GM19438 (cell line): ENCODE data around the gene TMEM207.
"Not testable (repeated sequence)": the region's sequence is repeated elsewhere in the genome, so short reads cannot be mapped to it uniquely, and the experiment has no call there.

Source experiments
- ATAC-seq: cut with Tn5 transposase; IDR thresholded peaks from one replicate; pipeline ENCODE4 v1.9.1; 2021; ENCODE audit warnings: low read depth; ENCODE audit not compliant: unreplicated experiment

TMEM207 gene

DNA sequence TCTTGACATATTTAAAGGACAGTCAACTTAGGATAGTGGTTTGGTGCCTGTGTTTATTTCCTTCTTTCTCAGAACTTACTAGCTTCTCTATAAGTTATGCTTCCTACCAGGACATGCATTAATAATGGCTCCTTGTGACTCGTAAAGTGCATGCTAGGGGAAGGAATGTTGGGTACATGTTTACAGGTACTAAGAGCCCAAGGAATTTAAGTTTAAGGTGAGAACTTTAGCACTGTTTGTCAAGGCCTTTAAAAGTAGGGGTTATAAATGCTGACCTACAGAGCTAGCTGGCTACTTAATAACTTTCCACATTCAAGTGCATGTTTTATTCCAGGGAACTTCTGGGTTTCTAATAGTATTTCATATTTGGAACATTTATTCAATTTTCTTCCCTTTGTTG is at the start of gene TMEM207:
Gene TMEM207 (minus strand): TSS at position 101 of the 400 bp plus-strand sequence. CDS start 92 bp downstream, at position 9.
- no peak for ATAC-seq

DNA sequence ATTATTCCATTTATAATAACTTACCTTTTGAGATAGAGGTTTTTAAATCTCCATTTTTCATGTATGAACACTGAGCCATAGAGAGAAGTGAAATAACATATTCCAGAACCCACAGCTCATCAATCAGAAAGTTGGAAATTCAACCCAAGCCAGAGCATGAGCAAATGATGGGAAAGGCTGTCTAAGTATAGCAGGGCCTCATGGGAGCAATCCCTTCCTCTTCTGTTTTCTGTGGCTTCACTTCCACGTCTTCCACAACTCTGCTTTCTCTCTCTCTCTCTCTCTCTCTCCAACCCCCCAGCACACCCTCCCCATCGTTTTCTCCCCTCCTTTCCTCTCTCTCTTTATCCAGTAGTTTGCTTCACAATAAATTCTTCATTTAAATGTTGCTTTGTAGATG is 49.4 kb upstream of the TMEM207 start:
- no peak for ATAC-seq

DNA sequence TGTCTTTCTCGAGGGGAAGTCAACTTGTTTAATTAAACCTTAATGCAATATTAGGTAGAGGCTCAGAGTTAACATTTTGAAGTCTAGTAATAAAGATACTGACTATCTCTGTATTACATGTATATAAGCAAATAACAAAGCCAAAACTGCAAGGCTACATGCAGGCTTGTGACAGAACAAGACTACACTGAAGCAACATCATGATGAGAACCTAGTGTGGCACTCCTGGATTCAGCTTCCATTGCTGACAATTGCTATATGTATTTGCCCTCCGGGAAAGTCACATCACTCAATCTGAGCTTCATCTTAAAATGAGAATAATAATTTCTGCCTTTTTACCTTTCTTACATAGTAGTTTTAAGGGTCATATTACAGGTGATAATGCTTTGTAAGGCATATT is 48.6 kb upstream of the TMEM207 start:
- ATAC-seq = no peak

DNA sequence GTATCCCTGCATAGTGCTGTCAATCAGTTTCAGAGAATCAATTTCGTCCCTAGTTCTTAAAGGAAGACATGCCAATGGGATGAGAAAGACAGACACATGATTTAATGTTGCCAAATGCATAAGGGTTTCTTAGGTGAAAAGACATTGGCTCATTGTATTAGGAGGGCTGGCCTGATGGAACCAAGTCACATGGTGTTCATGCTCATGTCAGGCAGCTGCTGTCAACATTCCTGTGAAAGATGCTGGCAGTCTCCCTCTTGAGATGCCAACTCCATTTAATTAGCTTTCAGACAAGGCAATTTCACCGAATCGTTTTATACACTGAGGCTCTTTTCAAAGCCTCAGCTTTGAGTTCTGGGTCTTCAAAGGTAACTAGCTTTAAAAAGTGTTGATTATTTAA is 48.1 kb upstream of the TMEM207 start:
- ATAC-seq = no peak

DNA sequence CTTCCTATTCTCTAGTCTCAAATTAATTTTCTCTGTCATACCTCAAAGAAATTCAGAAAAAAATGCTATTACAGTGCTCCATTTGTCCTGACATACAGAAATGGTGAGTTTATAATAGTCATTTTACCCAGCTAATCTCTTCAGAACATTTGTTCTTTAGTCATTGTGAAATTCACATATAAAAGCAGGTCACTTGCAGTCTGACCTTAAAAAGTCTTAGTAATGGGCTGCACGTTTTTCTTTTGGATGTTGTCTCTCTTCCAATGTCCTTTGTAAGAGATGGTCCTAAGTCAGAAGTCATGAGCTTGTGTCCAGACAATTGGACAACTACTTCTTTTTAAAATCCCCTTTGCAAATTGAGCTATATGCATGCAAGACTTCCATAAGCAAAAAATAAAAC is 47.2 kb upstream of the TMEM207 start:
- no peak for ATAC-seq

DNA sequence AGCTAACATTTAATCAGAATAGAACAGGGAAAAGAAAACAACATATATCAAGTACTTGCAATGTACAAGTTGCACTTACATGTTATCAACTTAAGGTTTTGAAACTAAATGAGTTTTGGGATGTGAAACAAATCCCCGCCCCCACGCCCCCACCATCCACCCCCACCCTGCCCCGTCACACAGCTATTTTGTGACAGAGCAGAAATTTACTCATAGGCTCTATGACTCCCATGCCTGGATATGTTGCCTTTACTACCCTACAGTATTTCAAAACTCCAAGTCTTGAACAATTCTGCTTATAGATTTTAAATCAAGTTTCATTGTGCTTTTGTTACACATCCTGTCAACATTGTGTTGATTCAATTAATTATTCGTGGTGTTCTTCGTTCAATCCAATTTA is 46.1 kb upstream of the TMEM207 start:
- ATAC-seq = no peak

DNA sequence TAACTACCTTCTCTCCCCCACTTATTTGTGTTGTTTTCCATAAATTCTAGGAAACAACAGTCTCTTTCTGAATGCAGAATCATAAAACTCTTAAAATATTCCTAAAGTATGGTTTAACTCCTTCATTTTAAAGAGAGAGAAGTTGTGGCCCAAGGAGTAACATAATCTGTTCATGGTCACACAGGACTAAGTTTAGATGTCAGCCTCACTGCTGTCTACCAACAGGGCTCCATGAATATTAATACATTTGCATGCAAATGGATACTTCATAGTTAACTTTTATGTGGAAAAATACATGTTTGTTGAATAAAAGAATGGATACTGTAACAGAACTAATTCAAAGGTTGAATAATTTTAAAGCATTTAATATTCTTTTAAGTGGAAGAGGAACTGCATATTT is 45.7 kb upstream of the TMEM207 start:
- no peak for ATAC-seq

DNA sequence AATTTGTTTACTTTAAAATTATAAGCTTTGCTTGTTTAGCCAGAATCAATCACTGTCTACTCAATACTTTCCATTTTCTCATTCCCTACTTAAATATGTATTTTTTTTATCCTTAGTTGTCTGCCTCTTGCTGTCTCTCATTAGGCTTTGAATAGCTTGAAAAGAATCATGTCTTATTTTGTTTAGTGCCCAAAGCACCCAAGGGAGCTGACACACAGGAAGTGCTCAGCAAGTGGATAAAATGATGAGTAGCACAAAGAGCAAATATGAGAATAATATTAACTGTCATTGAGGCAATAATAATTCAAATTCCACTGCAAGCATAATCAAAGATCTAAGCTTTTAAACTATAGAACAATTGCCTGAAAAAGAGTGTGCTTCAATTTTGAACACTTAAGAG is 45.2 kb upstream of the TMEM207 start:
- no peak for ATAC-seq

DNA sequence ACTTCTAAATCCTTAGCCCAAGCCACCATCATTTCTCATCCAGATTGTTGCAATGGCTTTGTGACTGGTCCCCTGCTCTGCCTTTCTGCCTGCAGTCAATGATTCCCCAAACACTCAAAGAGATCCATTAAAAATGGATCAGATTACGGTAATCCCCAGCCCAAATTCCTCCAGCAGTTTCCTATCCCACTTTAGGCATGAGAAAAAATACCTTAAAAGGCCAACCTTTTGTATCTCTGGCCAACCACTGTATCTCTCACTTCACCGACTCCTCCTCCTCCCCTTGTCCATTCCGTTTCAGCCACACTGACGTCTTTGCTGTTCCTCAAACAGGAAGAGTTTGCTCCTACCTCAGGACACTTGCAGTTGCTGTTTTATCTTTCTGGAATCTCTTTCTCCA is 43.3 kb upstream of the TMEM207 start:
- no peak for ATAC-seq

DNA sequence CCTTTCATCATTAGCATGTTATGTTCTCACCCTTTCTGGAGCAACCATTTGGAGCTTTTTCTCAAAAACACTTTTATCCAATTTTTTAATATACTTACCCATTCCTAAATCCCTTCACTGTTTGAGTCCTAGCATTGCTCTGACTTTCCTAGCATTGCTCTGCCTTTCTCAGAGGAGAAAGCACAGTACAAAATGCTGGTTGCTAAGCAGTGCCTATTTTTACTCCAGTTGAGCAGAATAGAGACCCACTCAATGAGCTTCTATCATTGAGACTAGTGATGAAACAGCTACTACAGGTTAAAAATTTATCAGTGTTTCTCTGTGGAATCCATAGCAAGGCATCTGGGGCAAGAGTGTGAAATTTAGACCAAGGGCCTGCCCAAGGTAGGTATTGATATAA is 42.4 kb upstream of the TMEM207 start:
- no peak for ATAC-seq

DNA sequence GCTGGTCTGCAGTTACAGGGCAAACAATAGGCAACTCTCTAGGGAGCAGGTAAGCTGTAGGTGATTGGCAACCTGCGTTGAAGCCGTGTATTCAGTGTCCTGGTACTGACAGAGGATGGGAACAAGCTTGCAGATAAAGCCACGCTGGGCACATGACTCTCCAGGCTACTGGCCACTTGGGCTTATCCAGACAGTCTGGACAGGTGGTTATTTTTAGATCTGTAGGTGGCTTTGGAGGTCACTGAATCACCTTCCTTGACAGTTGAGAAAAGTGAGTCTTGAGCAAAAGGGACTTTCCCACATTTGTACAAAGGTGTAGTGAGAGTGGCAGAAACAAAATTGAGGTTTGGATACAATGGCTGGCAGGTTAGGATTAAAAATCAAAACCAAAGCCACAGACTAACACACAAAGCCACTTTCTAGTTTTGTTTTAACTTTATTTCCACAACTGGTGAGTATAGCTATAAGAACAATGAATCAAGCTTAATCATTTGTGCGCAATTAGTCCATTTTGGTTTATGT is 41.9 kb upstream of the TMEM207 start:
- ATAC-seq = no peak

DNA sequence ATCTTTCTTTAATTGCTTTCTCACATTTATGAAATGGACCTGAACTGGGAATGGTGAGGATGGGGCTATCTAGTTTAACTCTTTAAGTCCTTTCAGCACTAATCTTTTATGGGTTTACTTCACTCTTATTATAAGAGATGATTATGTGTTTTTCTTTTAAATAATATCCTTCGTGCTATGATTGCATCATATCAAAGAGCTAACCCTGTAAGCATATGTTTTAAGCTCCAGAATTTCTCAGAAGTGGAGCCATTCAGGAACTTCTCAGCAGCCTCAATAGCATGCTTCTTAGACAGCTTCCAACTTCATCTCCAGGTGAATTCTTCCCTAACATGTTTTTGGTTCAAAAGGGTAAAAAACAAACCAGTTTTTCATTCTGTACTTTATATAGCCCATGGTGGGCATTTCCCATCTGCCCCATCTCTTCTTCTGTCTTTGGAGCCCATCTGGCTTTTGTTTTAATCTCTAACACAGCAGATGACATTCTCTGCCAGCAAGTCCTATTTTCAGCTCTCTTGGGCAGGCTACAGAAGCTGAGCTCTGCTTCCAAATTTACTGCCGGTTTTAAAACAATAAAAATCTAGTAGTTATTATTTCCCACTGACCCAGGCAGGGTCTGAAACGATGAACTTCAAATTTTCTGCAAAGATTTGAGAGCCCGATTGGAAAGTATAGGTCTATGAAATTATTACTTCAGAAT is 37.4 kb upstream of the TMEM207 start:
- ATAC-seq = no peak

DNA sequence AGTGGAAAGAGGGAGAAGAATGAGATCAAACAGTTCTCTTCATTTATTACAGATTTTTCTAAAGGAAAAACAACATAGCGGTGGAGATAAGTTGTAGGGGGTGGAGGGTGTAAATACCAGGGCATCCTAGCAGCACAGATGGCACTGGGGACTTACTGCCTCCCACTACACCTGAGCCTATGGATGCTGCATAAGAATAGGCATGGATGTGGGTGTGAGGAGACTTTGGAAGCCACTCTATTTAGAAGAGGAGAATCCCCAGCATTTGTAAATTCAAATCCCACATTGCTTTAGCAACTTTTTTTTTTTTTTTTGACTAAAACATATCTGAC is 36.8 kb upstream of the TMEM207 start:
- no peak for ATAC-seq

DNA sequence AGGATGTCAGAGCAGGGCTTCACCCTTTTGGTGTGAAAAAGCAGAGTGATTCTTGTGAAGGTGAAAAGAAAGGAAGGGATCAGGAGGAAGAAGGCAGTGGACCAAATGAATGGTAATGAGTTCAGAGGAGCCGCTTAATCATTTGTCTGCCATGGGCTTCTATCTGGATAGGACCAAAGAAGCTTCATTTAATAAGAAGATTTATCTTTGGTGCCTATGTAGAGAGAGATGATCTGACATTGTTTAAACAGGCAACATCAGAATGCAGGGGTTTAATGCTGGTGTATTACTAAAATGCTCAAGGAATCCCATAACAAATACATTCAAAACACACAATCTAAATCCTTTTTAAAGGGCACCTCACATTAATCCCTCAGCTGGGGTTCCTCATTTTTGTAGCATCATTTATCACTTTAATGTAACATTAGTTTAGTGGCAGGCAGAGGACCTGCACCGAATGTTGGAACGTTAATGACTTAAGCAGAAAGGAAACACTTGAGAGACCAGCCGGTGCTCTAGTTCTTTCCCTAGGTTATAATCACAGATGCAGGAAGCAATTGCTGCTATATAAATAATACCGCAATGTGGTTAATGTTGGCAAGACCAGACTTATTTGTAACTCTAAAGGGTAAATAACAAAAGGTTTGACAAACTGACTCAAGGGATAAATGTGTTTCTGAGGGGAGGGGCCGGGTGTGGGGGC is 36.3 kb upstream of the TMEM207 start:
- ATAC-seq = no peak

DNA sequence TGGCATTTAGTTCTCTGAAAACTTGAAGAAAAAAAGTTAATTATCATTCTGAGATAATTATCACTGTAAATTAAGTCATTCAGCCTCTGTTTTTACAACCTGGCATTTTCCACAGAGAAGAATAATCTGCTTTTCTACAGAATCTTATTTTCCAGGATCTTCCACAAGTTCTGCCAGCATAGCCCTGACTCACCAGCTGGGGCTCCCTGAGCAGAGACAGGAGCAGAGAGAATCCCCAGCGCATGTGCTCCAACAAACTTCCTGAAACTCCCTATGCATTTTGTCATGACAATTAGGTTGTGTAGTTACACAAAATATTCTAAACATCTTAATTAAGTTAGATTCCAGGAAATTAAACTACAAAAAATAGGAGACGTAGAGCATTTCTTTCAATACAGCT is 32.1 kb upstream of the TMEM207 start:
- ATAC-seq = no peak

DNA sequence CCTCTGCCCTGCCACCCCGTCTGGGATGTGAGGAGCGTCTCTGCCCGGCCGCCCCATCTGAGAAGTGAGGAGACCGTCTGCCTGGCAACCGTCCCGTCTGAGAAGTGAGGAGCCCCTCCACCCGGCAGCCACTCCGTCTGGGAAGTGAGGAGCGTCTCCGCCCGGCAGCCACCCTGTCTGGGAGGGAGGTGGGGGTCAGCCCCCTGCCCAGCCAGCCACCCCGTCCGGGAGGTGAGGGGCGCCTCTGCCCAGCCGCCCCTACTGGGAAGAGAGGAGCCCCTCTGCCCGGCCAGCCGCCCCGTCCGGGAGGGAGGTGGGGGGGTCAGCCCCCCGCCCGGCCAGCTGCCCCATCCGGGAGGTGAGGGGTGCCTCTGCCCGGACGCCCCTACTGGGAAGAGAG is 23.6 kb upstream of the TMEM207 start:
- ATAC-seq = not testable (repeated sequence)

DNA sequence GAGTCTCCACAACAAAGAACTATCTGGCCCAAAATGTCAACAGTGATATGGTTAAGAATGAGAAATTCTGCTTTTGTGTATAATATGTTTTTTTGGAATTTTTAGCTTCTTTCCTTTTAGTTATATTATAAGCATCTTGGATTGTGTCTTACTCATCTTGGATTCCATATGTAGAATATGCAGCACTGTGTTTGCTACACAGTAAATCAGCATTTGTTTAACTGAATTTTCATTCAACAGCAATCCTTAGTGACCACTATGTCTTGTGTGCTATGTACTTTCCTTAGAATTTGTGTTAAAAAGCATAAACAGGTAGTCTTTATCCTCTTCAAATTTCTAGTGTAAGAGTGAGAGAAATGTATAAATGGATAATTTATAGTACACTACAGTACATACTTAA is 18.2 kb upstream of the TMEM207 start:
- no peak for ATAC-seq

DNA sequence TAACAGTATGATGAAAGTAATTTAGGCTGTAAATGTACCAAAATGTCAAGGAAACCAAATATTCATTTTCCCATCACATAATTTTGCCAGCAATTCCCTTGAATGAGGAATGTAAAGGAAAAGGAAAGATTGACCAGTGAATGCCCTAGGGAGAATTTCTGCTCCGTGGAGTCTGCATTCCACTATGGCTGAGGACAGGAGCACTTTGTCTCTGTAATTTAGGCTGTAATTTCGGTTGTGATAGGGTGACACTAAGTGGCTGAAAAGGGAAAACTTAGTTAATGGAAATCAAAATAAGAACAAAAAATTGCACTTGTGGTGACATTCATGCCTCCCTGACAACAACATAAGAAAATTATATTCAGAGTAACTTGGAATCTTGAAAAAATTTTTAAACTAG is 8.3 kb upstream of the TMEM207 start:
- ATAC-seq = no peak

DNA sequence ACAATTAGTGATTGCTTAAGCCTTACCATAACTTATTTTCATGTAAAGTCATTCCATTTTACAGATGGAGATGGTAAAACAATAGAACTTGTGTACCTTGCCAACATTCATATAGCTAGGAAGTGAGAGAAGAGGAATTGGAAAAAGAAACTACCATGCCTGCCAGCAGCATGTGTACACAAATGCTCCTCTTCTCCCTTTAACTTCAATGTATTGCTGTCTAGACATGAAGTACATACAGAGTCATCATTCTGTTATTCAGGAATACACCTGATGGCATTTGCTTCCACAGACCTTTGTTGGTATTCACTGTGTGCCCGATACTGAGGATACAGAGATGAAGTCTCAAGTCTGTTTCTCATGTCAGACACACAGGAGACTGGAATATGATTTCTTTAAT is 7.1 kb upstream of the TMEM207 start:
- ATAC-seq = no peak

DNA sequence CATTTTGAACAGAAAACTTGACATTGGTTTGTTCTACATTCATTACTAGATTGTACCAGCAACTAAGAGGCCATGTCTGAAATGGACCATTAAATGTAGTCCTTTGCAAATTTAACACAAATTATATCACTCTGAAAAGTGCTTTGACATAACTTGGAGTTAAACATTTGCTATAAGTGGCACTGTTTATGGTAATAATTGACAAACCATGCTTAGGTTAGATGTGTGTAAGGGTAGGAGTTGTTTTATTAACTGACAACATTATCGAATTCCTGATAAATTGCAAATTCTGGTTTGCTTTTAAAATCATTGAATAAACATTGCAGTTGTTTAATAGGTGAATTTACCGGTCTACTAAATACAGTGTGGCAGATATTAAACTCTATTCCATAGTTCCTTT is 6.1 kb upstream of the TMEM207 start:
- ATAC-seq = no peak

DNA sequence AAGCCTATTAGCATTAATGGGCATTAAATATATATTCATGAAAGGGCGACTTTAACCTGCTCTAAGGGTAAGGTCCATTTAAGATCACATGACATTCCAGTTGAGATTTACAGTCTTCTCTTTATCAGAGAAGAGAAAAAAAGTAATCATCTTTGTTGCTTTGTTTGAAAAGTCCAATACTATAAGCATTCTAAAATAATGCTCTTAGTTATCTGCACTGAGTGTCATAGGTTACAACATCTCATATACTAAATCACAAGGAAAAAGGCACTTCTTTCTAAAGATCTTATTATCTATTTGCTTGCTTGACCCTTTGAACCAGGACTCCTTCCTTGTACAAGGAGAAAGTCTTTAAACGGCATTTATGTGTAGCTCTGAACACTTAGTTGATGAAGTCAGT is 1.4 kb downstream of the TMEM207 start:
- no peak for ATAC-seq

DNA sequence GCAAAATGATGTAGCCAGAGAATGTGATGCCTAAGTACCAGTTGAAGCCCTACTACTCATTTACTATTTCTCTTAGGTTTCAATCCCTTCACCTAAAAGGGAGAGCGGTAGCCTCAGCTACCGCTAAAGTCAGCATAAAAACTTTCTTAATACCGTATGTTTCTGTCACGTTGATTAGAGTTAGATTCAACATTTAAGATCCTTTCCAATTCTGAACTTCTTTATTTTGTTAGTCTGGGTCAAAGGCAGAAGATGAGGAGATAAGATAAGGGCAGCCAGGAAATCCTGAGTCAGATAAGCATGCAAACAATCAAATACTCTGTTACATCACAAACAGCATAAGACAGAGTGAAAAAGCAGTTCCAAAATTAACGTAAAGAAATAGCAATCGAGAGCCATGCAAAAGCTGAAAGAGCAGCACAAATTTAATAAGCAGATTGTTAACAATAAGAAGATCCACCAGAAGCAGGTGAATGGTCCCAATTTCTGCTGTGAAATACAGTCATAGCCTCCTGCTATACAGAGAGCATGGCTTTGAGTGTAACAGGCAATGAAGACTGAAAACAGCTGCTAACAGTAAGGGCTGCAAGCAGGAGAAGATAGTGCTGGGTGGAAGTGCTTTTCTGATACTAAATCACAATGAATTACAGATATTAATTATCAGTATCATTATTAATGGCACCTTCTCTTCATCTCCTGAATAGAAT is 3.0 kb downstream of the TMEM207 start:
- ATAC-seq = no peak
